Right atrium auricular region (tissue), 2 donors: ENCODE measurements around the gene TUBB8. TPM values are rescaled to one million over a fixed set of nuclear protein-coding genes. Genes with fewer than 3 reads are reported as not detected.

ENCODE experiments used
- DNase-seq: peaks from one replicate; pipeline ENCODE4 v3.0.0-alpha.2; 2019; ENCODE audit warnings: low spot score
- H3K27ac ChIP-seq, 2 donors: fragments of 200-600 bp; sonication (generic); 1 replicate in 1 of 2; 2 replicates in 1 of 2; pipeline ENCODE4 v1.5.1; 2016 to 2019
- H3K27me3 ChIP-seq, 2 donors: fragments of 200-600 bp; sonication (generic); one replicate each; pipeline versions ENCODE4 v1.5.1 to v1.6.0; 2017 to 2019
- H3K36me3 ChIP-seq: fragments of 200-600 bp; sonication (generic); one replicate; pipeline ENCODE4 v1.5.1; 2016
- H3K4me1 ChIP-seq, 2 donors: fragments of 200-600 bp; sonication (generic); one replicate each; pipeline versions ENCODE4 v1.5.1 to v1.6.0; 2017 to 2019
- H3K4me3 ChIP-seq, 2 donors: fragments of 200-600 bp; sonication (generic); 1 replicate in 1 of 2; 2 replicates in 1 of 2; pipeline ENCODE4 v1.5.1; 2017 to 2019; ENCODE audit warnings: mild to moderate bottlenecking in 1 of 2, moderate library complexity in 1 of 2
- H3K9me3 ChIP-seq, 2 donors: fragments of 200-600 bp; sonication (generic); one replicate each; pipeline ENCODE4 v1.5.1; 2019
- total RNA-seq, 2 donors: library from RNA; depleted of rRNA; stranded (reverse); fragments of >200 nt; gene quantifications; one replicate each; pipeline ENCODE4 v1.1.0, GENCODE V29; 2016
- TF ChIP-seq, protein P1 (sequence below), 2 donors: fragments of 200-600 bp; sonication (generic); IDR thresholded peaks; one replicate each; pipeline ENCODE4 v1.5.1; 2019; ENCODE audit warnings: antibody characterized with exemption in 2 of 2

Gene TUBB8
- not detected for total RNA-seq

DNA sequence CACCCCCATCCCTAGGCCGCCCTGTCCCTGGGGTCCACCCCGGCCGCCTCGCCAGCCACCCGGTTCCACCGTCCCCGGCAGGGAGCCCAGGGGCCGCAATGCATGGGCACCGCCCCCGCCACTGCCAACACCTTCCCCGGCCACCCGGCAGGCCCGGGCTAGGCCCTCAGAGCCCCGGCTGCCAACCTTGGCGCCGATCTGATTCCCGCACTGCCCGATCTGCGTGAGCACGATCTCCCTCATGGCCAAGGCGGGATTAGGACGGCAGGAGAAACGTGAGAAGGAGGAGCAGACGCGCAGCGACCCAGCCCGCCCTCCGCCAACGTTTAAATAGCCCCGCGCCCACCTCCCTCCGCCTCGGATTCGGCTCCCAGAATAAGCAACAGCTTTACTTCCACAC, at the start of gene TUBB8:
Gene TUBB8, minus strand, starts transcription at position 301 of the 400 bp plus-strand sequence. Its CDS starts 58 bp downstream, at position 243.
- DNase-seq, result no peak
- no peaks in the 10 kb centered on the region for H3K27me3 ChIP-seq
- H3K36me3 ChIP-seq, result no peaks in the 10 kb centered on the region
- H3K4me1 ChIP-seq, result no peaks in the 10 kb centered on the region
- no peak within 1 kb of the TSS for H3K27ac ChIP-seq
- no peaks in the 10 kb centered on the region for H3K9me3 ChIP-seq
- no peak within 1 kb of the TSS for H3K4me3 ChIP-seq
- TF ChIP-seq, protein P1, sequence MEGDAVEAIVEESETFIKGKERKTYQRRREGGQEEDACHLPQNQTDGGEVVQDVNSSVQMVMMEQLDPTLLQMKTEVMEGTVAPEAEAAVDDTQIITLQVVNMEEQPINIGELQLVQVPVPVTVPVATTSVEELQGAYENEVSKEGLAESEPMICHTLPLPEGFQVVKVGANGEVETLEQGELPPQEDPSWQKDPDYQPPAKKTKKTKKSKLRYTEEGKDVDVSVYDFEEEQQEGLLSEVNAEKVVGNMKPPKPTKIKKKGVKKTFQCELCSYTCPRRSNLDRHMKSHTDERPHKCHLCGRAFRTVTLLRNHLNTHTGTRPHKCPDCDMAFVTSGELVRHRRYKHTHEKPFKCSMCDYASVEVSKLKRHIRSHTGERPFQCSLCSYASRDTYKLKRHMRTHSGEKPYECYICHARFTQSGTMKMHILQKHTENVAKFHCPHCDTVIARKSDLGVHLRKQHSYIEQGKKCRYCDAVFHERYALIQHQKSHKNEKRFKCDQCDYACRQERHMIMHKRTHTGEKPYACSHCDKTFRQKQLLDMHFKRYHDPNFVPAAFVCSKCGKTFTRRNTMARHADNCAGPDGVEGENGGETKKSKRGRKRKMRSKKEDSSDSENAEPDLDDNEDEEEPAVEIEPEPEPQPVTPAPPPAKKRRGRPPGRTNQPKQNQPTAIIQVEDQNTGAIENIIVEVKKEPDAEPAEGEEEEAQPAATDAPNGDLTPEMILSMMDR (IDR thresholded peaks at IDR 0.05), result no peak

DNA sequence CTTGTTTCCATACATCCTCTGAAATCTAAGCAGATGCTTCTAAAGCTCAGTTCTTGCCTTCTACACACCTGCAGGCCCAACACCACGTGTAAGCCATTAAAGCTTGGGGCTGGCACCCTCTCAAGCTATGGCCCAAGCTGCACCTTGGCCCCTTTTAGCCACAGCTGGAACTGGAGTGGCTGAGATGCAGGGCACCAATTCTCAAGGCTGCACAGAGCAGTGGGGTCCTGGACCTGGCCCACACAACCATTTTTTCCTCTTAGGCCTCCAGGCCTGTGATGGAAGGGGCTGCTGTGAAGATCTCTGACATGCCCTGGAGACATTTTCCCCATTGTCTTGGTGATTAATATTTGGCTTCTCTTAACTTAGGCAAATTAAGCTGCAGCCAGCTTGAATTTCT, 47.4 kb upstream of the TUBB8 start:
- no peak overlapping the region for H3K27ac ChIP-seq
- peaks cover 0 to 25% of the 10 kb centered on the region in 2 donors for H3K9me3 ChIP-seq
- no peak for DNase-seq
- no peaks in the 10 kb centered on the region for H3K36me3 ChIP-seq
- no peaks in the 10 kb centered on the region for H3K27me3 ChIP-seq
- H3K4me1 ChIP-seq, result no peaks in the 10 kb centered on the region
- TF ChIP-seq, protein P1 (IDR thresholded peaks at IDR 0.05), result no peak
- no peak overlapping the region for H3K4me3 ChIP-seq

DNA sequence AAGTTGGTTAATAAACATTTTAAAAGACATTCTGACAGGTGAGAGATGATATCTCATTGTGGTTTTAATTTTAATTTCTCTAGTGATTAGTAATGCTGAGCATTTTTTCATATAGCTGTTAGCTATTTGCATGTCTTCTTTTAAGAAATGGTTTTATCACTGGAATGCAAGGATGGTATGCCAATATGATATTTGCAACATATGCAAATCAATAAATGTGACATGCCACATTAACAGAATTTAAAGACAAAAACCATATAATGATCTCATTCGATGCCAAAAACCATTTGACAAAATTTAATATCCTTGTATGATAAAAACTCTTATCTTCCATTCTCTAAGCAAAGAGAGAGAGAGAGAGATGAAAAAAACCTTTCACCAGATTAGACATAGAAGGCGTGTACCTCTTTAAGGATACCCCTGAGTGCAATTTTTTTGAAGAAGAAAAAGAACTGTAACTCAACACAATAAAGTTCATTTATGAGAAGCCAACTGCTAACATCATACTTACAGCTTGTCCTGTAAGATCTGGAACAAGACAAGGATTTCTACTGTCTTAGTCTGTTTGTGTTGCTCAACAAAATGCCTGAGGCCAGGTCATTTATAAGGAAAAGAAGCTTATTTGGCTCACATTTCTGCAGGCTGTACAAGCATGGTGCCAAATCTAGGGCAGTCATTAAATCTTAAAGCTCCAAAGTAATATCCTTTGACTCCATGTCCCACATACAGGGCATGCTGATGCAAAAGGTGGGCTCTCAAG, 46.4 kb upstream of the TUBB8 start:
- Histone ChIP-seq H3K27me3 (no peaks in the 10 kb centered on the region), H3K9me3 (peaks cover 0 to 25% of the 10 kb centered on the region in 2 donors), H3K4me3 (no peak overlapping the region), H3K36me3 (no peaks in the 10 kb centered on the region), H3K4me1 (no peaks in the 10 kb centered on the region), H3K27ac (no peak overlapping the region)
- TF ChIP-seq, protein P1 (IDR thresholded peaks at IDR 0.05), result no peak
- DNase-seq, result no peak

DNA sequence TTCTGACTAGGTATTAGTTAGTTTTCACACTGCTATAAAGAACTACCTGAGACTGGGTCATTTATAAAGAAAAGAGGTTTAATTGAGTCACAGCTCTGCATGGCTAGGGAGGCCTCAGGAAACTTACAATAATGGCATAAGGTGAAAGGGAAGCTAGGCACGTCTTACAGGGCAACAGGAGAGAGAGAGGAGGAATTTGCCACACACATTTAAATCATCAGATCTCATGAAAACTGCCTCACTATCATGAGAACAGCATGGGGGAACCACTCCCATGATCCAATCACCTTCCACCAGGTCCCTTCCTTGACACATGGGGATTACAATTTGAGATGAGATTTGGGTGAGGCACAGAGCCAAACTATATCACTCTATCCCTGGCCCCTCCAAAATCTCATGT, 45.5 kb upstream of the TUBB8 start:
- Histone ChIP-seq H3K4me1 (no peaks in the 10 kb centered on the region), H3K9me3 (peaks cover 0 to 25% of the 10 kb centered on the region in 2 donors), H3K27me3 (no peaks in the 10 kb centered on the region), H3K36me3 (no peaks in the 10 kb centered on the region), H3K4me3 (no peak overlapping the region), H3K27ac (no peak overlapping the region)
- TF ChIP-seq, protein P1 (IDR thresholded peaks at IDR 0.05), result no peak
- DNase-seq, result no peak

DNA sequence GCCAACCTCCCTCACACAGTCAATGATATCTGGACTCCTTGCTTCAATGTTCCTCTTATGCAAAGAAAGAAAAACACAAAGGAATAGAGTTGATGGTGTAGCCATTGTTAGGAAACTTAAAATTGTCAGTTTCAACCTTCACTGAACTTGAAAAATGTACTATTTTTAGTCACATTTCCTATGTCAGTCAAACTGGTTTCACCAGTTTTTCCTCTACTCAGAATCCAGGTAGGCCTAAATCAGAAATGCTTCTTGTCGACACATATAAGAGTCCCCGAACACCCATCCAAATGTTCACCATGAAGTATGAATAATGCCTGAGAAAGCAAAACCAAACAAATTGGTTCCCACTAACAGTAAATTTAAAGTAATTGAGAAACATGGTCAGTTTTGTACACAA, 43.8 kb upstream of the TUBB8 start:
- Histone ChIP-seq H3K4me3 (no peak overlapping the region), H3K4me1 (no peaks in the 10 kb centered on the region), H3K27ac (no peak overlapping the region), H3K36me3 (no peaks in the 10 kb centered on the region), H3K9me3 (peaks cover 0 to 25% of the 10 kb centered on the region in 2 donors), H3K27me3 (no peaks in the 10 kb centered on the region)
- TF ChIP-seq, protein P1 (IDR thresholded peaks at IDR 0.05), result no peak
- no peak for DNase-seq

DNA sequence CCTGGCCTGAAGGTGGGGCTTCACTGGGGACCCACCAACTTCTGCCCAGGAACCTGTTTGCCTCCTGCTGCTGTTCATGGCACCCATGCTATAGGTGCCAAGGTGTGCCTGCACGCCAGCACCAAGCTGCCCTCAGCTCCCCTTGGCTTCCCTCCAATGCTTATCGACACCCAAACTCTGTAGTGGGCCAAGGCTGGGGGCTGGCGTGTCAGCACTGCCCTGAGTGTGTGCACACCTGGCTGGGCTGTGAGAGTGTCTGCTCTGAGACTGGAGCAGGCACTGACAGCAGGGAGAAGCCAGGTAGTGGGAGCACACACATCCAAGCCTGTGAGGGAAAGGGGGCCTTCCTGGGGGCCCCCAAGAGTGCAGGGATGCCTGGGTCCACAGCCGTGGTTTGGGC, 43.1 kb upstream of the TUBB8 start:
- no peak for DNase-seq
- H3K27ac ChIP-seq, result no peak overlapping the region
- TF ChIP-seq, protein P1 (IDR thresholded peaks at IDR 0.05), result no peak
- peaks cover 0 to 25% of the 10 kb centered on the region in 2 donors for H3K9me3 ChIP-seq
- no peaks in the 10 kb centered on the region for H3K36me3 ChIP-seq
- H3K4me1 ChIP-seq, result no peaks in the 10 kb centered on the region
- H3K4me3 ChIP-seq, result no peak overlapping the region
- H3K27me3 ChIP-seq, result no peaks in the 10 kb centered on the region
